GM19240 (cell line): ENCODE results near the gene PEPD.

Experiments used
- DNase-seq: peaks from one replicate; pipeline ENCODE4 v3.0.0; 2011; ENCODE audit warnings: low spot score; ENCODE audit not compliant: insufficient read length

Gene PEPD

DNA sequence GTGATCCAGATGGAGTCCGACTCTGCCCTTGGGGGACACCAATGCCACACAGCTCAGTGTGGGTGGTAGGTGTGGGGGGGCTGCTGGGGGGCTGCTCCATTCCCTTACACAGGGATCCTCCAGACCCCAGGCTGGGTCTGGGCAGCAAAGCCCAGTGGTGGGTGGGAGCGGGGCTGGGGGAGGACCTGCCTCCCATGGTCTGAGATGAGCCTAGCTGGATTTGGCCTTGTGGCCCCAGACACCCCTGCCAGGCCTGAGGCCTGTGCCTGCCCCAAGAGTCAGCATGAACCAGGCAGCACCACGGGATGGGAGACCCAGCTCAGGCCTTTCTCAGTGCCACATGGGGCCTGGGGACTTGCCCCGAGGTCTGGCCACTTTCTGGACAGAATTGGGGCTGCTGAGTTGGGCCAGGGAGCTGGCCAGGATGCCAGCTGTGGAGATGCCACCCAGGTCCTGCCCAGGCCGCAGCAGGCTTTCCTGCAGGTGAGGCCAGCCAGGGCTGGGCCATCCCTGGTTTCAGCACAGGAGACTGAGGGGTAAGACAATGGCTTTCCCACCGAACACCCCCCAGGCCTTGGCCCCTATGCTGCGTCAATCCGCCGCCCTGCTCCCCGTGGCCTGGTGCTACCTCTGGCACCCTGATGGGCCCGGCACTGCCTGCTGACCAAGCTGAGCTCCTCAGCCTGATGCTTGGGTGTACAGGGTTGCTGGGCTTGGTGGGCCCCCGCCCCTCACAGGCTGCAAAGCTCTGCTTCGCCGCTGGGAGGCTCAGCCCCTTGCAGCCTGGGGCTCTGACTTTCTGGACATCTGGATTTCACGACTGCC, 123.8 kb downstream of the PEPD start:
- no peak for DNase-seq

DNA sequence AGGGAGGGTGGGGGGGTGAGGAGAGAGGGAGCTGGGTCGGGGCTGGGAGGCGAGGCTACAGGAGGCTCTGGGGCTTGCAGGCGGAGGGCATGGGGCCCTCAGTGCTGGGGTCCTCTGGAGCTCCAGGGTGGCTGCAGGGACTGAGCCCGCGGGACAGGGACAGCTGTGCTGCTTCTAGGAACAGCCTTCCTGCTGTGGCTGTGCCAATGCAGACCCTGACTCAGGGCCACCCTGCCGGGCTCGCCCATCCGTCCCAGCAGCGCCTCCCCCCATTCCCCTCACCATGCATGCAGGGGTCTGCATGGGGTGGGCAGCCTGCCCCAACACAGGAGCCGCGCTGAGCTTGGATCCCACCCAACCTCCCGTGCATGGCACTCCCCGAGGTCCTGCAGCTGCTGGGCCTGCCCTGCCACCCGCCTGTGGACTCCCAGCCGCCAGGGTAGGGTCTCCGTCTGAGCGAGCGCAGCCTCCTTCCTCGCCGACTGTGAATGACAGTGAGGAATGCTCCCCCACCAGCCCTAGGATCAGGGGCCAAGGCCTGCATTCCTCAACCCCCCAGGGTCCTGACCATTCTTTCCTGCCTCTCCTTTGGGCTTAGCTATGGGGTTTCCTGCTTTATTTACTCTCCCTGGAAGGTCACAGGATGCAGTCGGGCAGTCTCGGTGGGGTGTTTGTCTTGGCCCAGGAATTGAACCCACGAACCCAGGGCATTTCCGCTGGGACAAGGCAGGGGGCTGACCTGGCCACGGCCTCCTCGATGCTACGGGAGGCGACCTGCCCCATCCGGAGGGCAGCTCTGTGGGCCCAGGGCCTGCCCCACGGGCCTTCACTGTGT, 124.7 kb downstream of the PEPD start:
- DNase-seq: no peak

DNA sequence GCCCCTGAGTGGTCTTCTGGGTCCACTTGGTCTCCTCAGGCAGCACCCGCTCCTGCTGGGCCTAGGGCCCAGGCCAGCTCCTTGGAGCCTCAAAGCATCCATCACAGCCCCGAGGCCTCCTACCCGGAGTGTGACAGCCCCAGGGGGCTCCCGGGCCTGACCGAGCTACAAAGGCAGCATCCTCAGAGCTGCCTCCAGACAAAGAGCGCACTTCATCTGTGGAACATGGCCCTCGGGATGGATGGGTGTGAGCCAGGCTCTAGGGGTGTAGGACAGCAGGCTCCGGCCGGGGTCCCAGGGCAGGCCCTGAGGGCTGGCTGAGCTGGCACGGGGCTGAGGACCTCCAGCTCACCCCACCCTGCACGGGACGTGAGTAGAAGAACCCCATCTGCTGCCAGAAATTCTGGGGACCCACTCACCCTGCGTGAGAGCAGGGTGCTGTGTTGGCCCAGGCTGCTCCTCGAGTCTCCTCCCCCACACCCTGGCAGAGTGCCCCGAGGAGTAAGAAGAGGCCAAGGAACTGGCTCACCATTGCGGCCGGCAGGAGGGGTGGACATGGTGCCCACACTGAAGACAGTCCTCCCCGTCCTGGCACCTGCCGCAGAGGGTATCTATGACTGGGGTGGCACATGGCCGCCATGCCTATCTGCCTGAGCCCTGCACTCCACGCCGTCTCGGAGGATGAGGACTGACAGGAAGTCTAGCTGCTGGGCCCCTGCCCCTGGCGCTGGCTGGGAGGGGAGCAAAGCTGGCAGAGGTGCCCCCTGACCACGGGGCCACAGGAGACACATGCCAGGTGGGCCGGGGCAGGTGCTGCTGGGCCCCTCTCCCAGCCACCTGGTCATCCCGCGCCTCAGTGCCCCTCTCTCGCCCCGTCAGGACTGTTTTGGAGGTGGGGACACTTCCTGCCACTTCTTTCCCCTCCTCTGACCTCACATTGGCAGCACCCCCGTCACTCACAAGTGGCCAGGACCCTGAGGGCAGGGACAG, 125.7 kb downstream of the PEPD start:
- DNase-seq: no peak

DNA sequence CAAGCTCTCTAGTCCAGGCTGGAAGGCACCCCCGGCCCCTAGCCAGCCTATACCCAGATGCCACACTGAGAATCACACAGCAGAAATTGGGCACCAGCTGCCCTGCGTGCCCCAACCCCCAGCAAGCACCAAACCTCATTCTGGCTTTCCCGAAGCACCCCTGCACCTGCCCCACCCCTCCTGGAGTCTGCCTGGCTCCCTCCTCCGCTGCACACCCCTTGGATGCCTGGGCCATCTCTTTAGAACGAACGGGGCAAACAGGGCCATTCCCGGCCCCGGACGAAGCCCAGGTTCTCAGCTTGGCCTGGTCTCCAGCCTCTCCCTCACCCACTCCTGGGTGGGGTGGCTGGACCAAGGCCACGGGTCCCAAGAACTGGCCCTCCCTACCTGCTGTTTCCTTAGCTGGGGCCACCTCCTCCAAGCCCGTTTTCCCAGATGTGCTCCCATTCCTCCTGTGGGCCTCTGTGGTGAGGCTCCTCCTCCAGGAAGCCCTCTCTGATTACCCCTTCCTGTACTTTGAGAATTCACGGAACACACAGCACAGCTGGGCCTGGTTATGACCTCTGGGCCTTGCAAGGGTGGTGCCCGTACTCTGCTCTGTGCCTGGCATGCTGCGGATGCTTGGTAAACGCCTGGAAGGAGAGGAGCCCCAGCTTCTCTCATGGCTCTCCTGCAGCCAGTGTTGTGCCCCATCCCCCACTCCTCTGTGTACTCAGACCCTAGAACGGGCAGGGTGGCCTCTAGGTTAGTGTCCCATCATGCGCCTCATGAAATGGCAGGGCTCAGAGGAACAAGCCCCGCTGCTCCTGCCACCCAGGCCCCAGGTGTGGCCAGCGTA, 126.6 kb downstream of the PEPD start:
- no peak for DNase-seq

DNA sequence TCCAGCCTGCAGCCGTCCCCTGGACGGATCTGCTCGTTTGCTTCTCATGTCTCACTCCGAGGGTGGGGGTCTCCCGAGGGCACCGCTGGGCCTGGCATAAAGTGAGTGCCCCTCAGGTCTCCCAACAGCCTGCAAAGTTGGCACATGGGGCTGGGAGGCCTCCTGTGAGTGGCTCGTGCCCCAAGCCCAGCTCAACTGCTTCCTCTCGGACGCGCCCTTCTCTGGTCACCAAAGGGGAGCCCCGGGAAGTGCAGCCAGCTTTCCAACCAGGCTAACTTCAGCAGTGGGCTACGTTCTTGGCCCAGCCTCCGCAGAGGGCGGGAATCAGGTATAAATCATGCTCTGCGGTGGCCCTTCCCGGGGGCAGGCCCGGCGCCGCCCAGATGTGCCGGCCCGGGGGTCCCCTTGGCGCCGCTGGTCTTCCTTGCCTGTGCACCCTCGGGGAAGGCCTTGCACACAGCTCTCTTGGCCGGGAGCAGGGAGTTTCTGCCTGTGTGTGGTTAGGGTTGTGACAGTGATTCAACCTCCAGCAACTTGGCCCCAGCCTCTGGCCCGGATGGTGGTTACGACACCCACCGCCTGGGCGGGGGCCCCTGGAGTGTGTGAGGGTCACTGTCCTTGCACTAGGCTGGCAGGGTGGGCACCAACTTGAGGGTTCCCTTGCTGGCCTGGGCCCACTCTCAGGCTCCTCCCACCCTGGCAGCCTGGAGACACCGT, 127.4 kb downstream of the PEPD start:
- no peak for DNase-seq

DNA sequence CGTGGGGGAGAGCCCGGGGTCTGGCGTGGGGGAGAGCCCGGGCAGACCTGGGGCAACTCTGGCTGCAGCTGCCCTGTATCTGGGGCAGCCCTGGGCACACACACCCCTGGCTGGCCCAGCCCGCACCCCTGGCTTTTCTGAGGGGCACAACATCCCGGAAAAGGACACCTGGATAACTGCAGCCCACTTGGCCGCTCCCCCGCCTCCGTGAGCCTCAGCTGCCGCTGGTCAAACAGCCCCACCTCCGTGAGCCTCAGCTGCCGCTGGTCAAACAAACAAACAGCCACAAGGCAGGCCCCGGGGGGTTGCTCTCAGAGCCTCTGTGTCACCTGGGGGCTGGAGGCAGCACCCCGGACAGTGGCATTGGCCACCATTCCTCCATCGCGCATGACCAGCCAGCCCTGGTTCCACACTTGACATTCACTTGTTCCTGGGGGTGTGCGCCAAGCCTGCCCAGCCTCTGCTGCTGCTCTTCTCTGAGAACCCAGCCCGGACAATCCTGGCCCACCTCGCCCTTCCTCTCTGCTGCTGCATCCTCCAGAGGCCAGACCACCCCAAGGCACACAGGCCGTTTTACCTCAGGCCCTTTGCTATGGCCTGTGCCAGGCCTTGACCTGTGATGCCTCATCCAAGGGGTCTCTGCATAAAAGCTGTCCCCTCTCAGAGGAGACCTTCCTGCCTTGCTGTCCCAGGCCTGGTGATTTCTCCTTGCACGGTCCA, 128.1 kb downstream of the PEPD start:
- DNase-seq: no peak

DNA sequence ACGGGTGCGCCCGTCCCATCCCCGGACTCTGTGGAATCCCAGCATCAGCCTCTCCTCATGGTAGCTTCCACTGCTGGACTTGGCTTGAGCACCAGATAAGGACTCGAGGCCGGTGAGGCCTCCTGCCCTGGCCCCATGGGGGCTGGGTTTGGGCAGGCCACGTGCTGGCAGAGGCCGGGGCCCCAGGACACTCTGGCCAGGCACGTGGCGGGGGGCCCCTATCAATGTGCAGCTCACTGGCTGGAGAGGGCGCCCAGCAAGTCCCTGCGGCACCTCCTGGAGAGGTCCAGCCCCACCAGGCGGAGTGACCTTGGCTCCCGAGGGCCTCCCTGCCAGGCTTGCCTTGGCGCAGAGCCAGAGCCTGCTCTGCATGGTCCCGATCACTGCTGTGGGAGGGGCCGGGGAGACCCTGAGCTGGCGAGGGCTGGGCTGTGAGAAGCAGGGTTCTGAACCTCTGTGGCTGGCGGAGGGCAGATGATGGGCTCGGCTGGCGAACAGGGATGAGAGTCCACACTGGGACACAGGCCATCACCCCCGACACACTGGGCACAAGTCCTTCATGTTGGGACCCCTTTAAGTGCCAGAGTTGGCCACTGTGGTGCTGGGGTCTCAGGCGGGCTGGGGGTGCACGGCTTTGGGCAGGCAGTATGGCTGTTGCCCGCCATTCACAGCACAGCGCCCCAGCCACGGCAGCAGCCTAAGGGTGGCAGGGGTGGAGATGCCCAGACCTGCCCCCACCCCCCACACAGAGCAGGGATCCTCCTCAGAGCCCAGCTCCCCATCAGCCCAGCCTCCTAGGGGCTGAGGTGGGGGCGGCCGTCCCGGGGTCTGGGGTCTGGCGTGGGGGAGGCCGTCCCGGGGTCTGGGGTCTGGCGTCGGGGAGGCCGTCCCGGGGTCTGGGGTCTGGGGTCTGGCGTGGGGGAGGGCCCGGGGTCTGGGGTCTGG, 129.0 kb downstream of the PEPD start:
- DNase-seq: no peak

DNA sequence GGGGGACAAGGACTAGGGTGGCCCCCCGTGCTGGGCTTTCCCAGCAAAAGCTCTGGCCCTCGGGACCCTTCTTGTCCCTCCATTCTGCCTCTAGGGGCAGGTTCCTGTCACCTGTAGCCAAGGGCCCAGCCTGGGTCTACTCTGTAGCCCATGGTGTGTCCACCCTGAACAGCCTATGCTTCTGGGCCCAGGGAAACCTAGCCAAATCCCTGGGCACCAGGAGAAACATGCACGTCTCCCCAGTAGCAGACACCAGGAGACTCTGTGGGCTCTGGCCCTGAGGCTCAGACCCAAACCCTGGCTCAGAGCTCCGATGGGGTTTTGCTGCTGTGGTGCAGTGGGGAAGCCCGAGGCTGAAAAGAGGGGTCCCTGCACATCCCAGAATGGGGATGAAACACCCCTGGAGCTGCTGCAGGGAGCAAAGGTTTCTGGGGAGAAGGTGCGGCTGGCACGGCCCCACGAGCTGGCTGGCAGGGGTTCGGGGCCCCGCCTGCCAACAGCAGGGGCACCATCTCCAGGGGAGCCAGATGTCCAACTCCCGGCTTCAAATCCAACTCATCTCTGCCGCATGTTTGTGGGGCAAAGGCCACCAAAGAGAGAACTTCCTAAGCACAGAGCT, 129.9 kb downstream of the PEPD start:
- no peak for DNase-seq

DNA sequence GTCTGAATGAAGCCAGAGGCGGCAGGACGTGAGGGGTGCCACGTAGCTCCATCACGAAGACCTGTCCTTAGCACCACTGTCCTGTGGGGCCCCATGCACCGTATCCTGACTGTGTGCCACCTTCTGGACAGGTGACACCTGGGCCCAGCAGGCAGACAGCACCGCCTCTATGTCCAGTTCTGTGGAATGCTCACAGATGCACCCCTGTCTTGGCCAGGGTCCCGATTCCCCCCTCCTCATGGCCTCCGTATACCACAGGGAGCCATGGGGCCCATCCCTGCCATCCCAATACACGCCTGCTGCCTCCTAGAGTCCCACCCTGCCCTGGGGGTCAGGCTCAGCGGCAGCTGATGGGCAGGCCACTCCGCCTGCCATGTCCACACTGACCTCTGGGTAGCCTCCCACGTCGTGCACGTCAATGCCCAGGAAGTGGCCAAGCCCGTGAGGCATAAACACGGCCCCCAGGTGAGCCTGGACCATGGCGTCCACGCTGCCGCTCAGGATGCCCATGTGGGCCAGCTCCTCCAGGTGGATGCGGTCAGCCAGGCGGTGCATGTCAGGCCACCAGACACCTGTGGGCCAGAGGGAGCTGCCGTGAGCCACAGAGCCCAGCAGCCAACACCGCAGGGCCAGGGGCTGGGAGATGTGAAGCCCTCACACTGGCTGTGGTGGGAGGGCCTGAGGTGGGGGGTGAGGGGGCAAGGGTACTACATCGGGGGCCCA, 130.5 kb downstream of the PEPD start:
- no peak for DNase-seq

DNA sequence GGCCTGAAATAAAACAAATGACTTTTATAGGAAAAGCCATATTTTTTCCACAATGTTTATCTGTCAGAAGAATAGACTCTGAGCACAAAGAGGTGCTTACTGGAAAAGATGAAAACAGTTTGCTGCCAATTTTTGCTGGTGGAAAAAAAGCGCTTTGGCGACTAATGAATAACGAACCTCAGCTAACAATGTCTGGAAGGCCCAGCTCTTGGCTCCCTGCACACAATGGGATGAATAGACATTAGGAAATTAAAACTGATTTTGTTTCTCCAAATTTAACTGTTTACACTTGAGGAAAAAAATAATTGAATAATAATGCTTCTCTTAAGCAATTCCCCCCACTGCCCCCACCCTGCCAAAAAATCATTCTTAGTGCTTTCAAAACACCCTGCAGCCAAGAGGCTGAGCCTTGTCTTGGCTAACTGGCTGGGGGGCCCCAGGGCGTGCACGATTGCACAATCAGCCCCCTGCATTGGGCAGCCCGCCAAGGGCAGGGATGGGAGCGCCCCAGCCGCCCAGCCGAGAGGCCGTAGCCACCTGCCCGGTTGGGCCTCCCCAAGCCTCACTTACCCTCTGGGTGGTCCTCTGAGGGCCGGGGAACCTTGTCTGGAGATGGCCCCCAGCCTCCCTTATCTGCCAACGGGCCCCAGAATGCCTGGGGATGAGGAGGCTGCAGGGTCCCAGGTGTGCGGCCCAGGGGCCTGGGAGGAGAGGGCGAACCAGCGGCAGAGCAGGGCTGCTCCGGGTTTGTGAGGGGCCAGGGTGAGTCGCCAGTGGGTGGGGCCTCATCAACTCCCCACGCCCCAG, 131.3 kb downstream of the PEPD start:
- DNase-seq: no peak

DNA sequence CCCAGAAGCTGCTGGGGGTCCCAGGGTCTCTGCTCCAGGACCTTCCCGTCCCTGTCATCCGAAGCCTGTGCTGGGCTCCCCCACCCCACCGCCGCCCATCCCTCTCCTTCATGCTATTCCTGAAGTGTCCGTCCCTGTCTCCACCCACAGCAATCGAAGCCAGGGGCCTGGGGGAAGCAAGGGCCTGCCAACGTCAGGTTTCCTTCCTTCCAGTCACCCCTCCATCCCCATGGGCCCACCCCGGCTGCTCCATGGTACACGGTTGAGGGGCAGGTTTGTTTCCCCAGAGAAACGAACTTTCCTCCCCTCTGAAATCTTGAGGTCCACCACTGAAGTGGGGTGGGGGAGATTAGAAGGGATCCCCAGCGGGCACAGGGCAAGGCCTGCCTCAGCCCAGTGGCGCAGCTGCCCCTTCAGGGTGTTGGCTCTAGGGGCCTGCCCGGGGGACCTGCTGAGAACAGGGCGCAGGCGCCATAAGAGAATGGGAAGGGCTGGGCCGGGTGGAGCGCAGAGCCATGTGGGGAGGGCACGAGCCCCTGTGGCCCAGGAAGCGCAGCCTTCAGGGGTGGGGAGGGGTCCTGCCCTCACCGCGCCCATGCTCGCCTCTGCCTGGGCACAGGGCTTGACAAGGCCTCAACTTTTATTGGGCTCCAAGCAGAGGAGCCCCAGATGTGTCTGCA, 132.0 kb downstream of the PEPD start:
- no peak for DNase-seq

DNA sequence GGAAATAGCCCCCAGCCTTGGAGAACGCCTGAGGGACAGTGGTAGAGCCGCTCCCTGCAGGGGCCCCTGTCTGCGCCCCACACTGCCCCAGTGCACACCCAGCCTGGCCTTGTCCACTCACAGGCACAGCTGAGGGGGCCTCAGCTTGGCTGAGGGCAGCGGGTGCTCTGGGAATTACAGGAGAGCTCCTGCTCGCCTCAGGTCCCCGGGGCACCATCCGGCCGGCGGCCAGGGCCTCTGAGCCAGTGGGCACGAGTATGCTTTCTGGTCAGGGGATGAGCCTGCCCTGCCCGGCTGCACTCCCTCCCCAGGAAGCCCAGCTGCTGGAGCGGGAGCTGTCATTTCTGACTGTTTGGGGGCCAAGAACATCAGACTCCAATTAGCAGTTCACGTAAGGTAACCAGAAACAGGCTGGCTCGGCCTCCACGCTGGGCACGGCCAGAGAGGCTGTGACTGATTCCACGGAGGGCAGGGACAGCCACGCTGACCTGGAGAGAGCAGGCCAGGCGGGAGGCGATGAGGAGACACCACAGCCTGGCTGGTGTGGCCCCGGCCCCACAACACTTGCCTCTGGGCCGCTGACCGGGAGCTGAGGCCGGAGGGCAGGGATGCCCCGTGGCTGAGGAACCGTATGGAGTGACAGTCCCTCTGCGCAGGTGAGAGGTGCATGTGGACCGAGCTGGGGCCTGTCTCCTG, 132.7 kb downstream of the PEPD start:
- DNase-seq: no peak

DNA sequence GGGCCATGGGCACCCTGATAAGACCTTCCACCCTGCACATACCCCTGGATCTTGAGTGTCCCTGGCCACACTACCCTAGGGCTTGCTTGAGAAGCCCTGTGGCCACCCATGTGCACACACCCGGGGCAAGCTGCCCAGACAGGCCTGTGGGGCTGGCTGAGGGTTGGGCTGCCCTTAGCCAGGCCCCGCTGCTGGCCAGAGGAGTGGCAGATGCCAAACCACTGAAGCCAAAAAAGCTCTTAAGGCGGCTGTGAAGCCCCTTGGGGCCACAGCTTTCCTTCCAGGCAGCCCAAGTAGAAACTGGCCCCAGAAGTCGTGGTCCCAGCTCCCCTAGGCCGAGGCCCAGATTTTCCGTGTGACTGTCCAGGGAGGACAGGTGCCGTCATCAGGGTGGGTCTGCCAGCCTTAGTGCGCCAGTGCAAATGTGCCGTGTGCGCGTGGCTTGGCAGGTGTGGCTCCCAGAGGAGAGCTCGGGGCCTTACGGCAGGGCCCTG, 133.3 kb downstream of the PEPD start:
- DNase-seq: no peak

DNA sequence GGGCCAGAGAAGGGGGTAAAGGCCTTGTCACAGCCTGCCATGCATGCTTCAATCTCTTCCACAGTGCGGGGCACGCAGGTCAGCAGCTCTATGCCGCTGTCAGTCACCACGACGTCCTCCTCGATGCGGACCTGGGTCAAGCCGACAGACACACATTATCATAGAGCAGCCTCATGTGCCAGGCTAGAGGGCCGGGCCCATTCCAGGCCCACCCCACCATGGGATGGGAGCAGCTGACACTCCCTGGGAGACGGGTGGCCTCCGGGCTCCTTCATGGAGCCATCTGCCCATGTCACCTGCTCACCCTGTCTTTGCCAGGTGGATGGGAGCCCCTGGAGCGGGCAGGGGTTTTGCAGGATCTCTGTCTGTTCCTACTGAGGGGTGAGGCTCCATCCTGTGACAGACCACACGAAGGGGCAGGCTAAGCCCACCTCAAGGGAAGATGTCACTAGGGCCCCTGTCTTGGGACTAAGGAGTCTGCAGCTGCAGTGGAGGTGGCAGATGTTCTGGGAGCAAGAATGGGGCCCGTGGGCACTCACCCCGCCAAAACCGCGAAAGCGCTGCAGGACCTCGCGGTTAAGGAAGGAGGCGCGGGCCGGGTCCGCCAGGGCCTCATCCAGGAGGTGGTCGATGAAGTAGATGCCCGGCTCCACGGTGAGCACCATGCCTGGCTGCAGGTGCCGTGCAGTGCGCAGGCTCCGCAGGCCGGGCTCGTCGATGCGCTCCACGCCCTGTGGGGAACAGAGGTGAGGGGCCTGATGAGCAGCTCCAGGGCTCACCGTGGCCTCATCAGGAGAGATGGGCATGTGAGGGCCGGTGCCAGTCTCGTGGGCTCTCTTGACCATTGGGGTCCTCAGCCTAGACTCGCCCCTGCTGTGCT, 134.0 kb downstream of the PEPD start:
- no peak for DNase-seq
